ENCODE measurements around the gene CFTR. TPM values are rescaled to one million over a fixed set of nuclear protein-coding genes. Genes with fewer than 3 reads are reported as not detected.
"Not testable (repeated sequence)": the region's sequence is repeated elsewhere in the genome, so short reads cannot be mapped to it uniquely, and the experiment has no call there.

CFTR gene
- total RNA-seq, 1 experiment from 2014 or later = 1.2 TPM

DNA sequence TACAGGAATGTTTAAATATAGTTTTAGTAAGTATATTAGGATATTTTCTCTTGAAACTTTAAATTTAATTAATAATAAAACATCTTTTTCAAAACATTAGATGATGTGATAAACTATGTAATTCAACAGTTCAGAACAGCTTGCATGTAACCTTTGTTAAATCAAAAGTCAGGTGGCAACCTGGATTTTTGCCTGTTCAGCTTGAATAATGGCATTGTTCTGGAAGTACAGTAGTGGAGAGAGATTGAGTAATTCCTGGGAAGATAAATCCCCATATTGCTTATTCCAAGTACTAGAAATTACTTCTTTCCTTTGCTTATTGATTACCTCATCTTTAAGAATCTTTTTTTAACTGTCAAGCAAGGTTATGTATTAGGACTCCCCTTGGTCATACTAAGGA is 20.1 kb upstream of the CFTR start:
- no peaks in the 10 kb centered on the region for H3K23me2 ChIP-seq (ENCODE audit: insufficient read length, low read depth, low read length, poor library complexity, severe bottlenecking)
- H3K27me3 Mint-ChIP-seq (ENCODE audit: low read depth) = no peaks in the 10 kb centered on the region
- no peak overlapping the region for H3K9ac ChIP-seq (ENCODE audit: extremely low read depth, insufficient read length, low read length)
- no peak overlapping the region for H4K8ac ChIP-seq (replicated peaks; ENCODE audit: insufficient read length, low read depth, low read length)
- no peak overlapping the region for H3K18ac ChIP-seq (ENCODE audit: insufficient read length, low read depth, low read length)
- no peak overlapping the region for H2AFZ ChIP-seq (ENCODE audit: low read length)
- no peaks in the 10 kb centered on the region for H3K79me1 ChIP-seq (ENCODE audit: insufficient read depth, low read depth, low read length, poor library complexity, severe bottlenecking)
- H3K56ac ChIP-seq (ENCODE audit: insufficient read length, low read depth, low read length) = no peak overlapping the region
- no peak overlapping the region for H3K23ac ChIP-seq (ENCODE audit: insufficient read length, low read depth, low read length)
- TF ChIP-seq, protein P1, sequence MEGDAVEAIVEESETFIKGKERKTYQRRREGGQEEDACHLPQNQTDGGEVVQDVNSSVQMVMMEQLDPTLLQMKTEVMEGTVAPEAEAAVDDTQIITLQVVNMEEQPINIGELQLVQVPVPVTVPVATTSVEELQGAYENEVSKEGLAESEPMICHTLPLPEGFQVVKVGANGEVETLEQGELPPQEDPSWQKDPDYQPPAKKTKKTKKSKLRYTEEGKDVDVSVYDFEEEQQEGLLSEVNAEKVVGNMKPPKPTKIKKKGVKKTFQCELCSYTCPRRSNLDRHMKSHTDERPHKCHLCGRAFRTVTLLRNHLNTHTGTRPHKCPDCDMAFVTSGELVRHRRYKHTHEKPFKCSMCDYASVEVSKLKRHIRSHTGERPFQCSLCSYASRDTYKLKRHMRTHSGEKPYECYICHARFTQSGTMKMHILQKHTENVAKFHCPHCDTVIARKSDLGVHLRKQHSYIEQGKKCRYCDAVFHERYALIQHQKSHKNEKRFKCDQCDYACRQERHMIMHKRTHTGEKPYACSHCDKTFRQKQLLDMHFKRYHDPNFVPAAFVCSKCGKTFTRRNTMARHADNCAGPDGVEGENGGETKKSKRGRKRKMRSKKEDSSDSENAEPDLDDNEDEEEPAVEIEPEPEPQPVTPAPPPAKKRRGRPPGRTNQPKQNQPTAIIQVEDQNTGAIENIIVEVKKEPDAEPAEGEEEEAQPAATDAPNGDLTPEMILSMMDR (conservative IDR thresholded peaks at IDR 0.05) = no peak
- no peak overlapping the region for H3T11ph ChIP-seq (ENCODE audit: low read length)
- H4K5ac ChIP-seq (ENCODE audit: insufficient read length, low read depth, low read length) = no peak overlapping the region
- no peaks in the 10 kb centered on the region for H3K4me1 ChIP-seq (ENCODE audit: insufficient read depth, low read length)
- H3K27ac Mint-ChIP-seq = no peak overlapping the region
- H2BK12ac ChIP-seq (ENCODE audit: insufficient read length, low read depth, low read length) = no peak overlapping the region
- H3K9me3 Mint-ChIP-seq = peaks cover 4 to 8% of the 10 kb centered on the region in 2 experiments; a peak in 2 of 5 replicates
- no peak overlapping the region for H2BK15ac ChIP-seq (ENCODE audit: low read depth, low read length)
- no peak overlapping the region for H2BK5ac ChIP-seq (ENCODE audit: insufficient read length, low read length)
- H3K36me3 Mint-ChIP-seq (ENCODE audit: insufficient read depth in 1 of 3, low read depth in 3 of 3) = no peaks in the 10 kb centered on the region; a peak in 1 of 7 replicates
- H3K9me3 ChIP-seq (ENCODE audit: control insufficient read depth, low read depth, low read length) = no peaks in the 10 kb centered on the region
- no peak overlapping the region for H3K27ac ChIP-seq (ENCODE audit: insufficient read length, low read depth, low read length)
- H3K14ac ChIP-seq (ENCODE audit: insufficient read depth, low read length) = no peak overlapping the region
- H3K4me2 ChIP-seq (ENCODE audit: insufficient read depth, insufficient read length, low read length) = no peak overlapping the region
- DNase-seq = no peak
- H2AK5ac ChIP-seq (ENCODE audit: insufficient read length, low read length) = no peak overlapping the region
- H4K91ac ChIP-seq (ENCODE audit: insufficient read length, low read depth, low read length) = no peak overlapping the region
- no peak overlapping the region for H2BK120ac ChIP-seq (ENCODE audit: low read depth, low read length, poor library complexity, severe bottlenecking)
- no peaks in the 10 kb centered on the region for H3K4me1 Mint-ChIP-seq
- no peak overlapping the region for H3K4ac ChIP-seq (ENCODE audit: low read depth, low read length)
- no peaks in the 10 kb centered on the region for H3K27me3 ChIP-seq (ENCODE audit: insufficient read depth, low read length)
- H2BK20ac ChIP-seq (ENCODE audit: low read depth, low read length, poor library complexity, severe bottlenecking) = no peak overlapping the region
- H4K20me1 ChIP-seq (ENCODE audit: control insufficient read depth, insufficient read depth, insufficient read length) = no peaks in the 10 kb centered on the region
- H3K79me2 ChIP-seq (ENCODE audit: insufficient read depth, low read length) = no peaks in the 10 kb centered on the region
- H3K4me3 Mint-ChIP-seq = no peak overlapping the region

DNA sequence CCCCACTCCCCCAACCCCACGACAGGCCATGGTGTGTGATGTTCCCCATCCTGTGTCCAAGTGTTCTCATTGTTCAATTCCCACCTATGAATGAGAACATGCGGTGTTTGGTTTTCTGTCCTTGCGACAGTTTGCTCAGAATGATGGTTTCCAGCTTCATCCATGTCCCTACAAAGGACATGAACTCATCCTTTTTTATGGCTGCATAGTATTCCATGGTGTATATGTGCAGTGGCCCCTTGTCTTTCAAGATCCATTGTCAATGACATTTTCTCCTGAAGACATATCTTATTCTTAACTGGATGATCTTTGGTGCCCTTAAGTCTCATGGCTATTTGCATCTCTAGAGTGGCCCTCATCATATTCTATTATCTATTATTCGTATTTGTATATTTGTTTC is 19.0 kb upstream of the CFTR start:
- not testable (repeated sequence) for H2BK15ac ChIP-seq (ENCODE audit: low read depth, low read length); H3K36me3 Mint-ChIP-seq (ENCODE audit: insufficient read depth in 1 of 3, low read depth in 3 of 3); H4K5ac ChIP-seq (ENCODE audit: insufficient read length, low read depth, low read length); H3K9me3 Mint-ChIP-seq; H3K4me3 Mint-ChIP-seq; H3K23me2 ChIP-seq (ENCODE audit: insufficient read length, low read depth, low read length, poor library complexity, severe bottlenecking); H4K8ac ChIP-seq (replicated peaks; ENCODE audit: insufficient read length, low read depth, low read length); H2BK12ac ChIP-seq (ENCODE audit: insufficient read length, low read depth, low read length); H2BK120ac ChIP-seq (ENCODE audit: low read depth, low read length, poor library complexity, severe bottlenecking); H3K4me1 ChIP-seq (ENCODE audit: insufficient read depth, low read length); H3T11ph ChIP-seq (ENCODE audit: low read length); H2AFZ ChIP-seq (ENCODE audit: low read length); H3K4me2 ChIP-seq (ENCODE audit: insufficient read depth, insufficient read length, low read length); DNase-seq; H3K79me1 ChIP-seq (ENCODE audit: insufficient read depth, low read depth, low read length, poor library complexity, severe bottlenecking); H3K27me3 Mint-ChIP-seq (ENCODE audit: low read depth); H4K20me1 ChIP-seq (ENCODE audit: control insufficient read depth, insufficient read depth, insufficient read length); H3K27me3 ChIP-seq (ENCODE audit: insufficient read depth, low read length); H3K27ac Mint-ChIP-seq; H3K9me3 ChIP-seq (ENCODE audit: control insufficient read depth, low read depth, low read length); H2AK5ac ChIP-seq (ENCODE audit: insufficient read length, low read length); H2BK5ac ChIP-seq (ENCODE audit: insufficient read length, low read length); H3K23ac ChIP-seq (ENCODE audit: insufficient read length, low read depth, low read length); H3K18ac ChIP-seq (ENCODE audit: insufficient read length, low read depth, low read length); H2BK20ac ChIP-seq (ENCODE audit: low read depth, low read length, poor library complexity, severe bottlenecking); H3K27ac ChIP-seq (ENCODE audit: insufficient read length, low read depth, low read length); H3K79me2 ChIP-seq (ENCODE audit: insufficient read depth, low read length); H3K4ac ChIP-seq (ENCODE audit: low read depth, low read length); H3K9ac ChIP-seq (ENCODE audit: extremely low read depth, insufficient read length, low read length); H4K91ac ChIP-seq (ENCODE audit: insufficient read length, low read depth, low read length); H3K56ac ChIP-seq (ENCODE audit: insufficient read length, low read depth, low read length); H3K14ac ChIP-seq (ENCODE audit: insufficient read depth, low read length); H3K4me1 Mint-ChIP-seq
- WGBS (ENCODE audit: extremely low coverage, insufficient read length, low lambda C conversion rate) = no CpG with 5 or more reads among the region's 4 CpGs
